SK-N-MC (cell line): ENCODE measurements around the gene MYOCD.

Experiments
- EZH2 ChIP-seq: fragments of 200-600 bp; sonication (generic); IDR thresholded peaks from one replicate; pipeline ENCODE4 v1.6.1; 2017; ENCODE audit warnings: antibody characterized with exemption
- POLR2AphosphoS5 ChIP-seq: IDR thresholded peaks from 2 replicates; pipeline ENCODE4 v1.6.1; 2012; ENCODE audit warnings: mild to moderate bottlenecking, low read depth, low read length, borderline replicate concordance

DNA sequence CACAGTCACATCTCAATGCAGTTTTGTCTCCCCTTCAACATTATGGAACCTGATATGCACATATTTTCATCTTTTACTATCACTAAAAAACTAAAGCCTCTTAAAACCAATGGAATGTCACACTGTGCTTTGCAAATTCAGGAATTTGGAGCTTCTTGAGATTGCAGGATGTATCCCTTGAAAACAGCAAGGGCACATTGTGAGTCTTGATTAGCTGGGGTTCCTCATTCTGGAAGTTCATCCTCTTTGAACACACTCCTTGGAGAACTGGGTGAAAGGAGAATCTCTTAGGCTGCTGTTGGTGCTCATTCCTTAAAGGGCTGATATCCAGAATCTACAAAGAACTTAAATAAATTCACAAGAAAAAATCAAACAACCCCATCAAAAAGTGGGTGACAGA is 21.1 kb upstream of the MYOCD start:
- TF ChIP-seq EZH2 (no peak), POLR2AphosphoS5 (no peak)
